Neutrophil (primary cell): ENCODE measurements around the gene RNF186.
"Not testable (repeated sequence)": the region's sequence is repeated elsewhere in the genome, so short reads cannot be mapped to it uniquely, and the experiment has no call there.

ENCODE experiments used
- H3K27ac ChIP-seq: fragments of 200-600 bp; sonication (generic); 2 replicates; pipeline ENCODE4 v1.5.1; 2016; ENCODE audit warnings: mild to moderate bottlenecking, moderate library complexity
- H3K27me3 ChIP-seq: fragments of 200-600 bp; sonication (generic); 2 replicates; pipeline ENCODE4 v1.6.0; 2016; ENCODE audit warnings: mild to moderate bottlenecking
- H3K36me3 ChIP-seq: fragments of 200-600 bp; sonication (generic); 2 replicates; pipeline ENCODE4 v1.5.1; 2017
- H3K4me1 ChIP-seq, 2 experiments: fragments of 200-600 bp in 1 of 2; sonication (generic) in 1 of 2; 1 replicate in 1 of 2; 2 replicates in 1 of 2; pipeline versions ENCODE4 v1.5.1 to v1.6.1; 2013 to 2016; ENCODE audit warnings: low read depth in 1 of 2, low read length in 1 of 2, mild to moderate bottlenecking in 1 of 2, moderate library complexity in 1 of 2; ENCODE audit not compliant: control insufficient read depth in 1 of 2, insufficient read depth in 1 of 2
- H3K4me3 ChIP-seq, 2 experiments: fragments of 200-600 bp in 1 of 2; sonication (generic) in 1 of 2; 1 replicate in 1 of 2; 2 replicates in 1 of 2; pipeline ENCODE4 v1.5.1; 2013 to 2016; ENCODE audit warnings: low read depth in 1 of 2, low read length in 1 of 2, mild to moderate bottlenecking in 1 of 2, moderate library complexity in 1 of 2
- H3K9me3 ChIP-seq: fragments of 200-600 bp; sonication (generic); 2 replicates; pipeline ENCODE4 v1.5.1; 2016
- CTCF ChIP-seq: fragments of 200-600 bp; sonication (generic); IDR thresholded peaks from 2 replicates; pipeline ENCODE4 v1.5.1; 2016; ENCODE audit warnings: antibody characterized with exemption

RNF186 gene

GRCh38 chr1:19797827-19798226, 17.3 kb downstream of the RNF186 start:
- no peak overlapping the region for H3K27ac ChIP-seq
- no peak for TF ChIP-seq CTCF

GRCh38 chr1:19794583-19794982, 20.5 kb downstream of the RNF186 start:
- TF ChIP-seq CTCF = no peak
- Histone ChIP-seq H3K4me3 (no peak overlapping the region), H3K9me3 (no peaks in the 10 kb centered on the region), H3K27ac (no peak overlapping the region), H3K27me3 (no peaks in the 10 kb centered on the region), H3K36me3 (no peaks in the 10 kb centered on the region), H3K4me1 (peaks cover 31 to 35% of the 10 kb centered on the region in 2 experiments)

More at GRCh38 chr1:19797827-19798226, 17.3 kb downstream of the RNF186 start:
- H3K4me3 ChIP-seq = no peak overlapping the region
- peaks cover 29 to 32% of the 10 kb centered on the region in 2 experiments for H3K4me1 ChIP-seq
- H3K36me3 ChIP-seq = no peaks in the 10 kb centered on the region
- H3K27me3 ChIP-seq = peaks cover 20% of the 10 kb centered on the region
- no peaks in the 10 kb centered on the region for H3K9me3 ChIP-seq

GRCh38 chr1:19793360-19794046, 21.6 kb downstream of the RNF186 start:
- H3K9me3 ChIP-seq = no peaks in the 10 kb centered on the region
- peaks cover 22 to 26% of the 10 kb centered on the region in 2 experiments for H3K4me1 ChIP-seq
- no peak for TF ChIP-seq CTCF
- H3K4me3 ChIP-seq = no peak overlapping the region
- H3K27me3 ChIP-seq = no peaks in the 10 kb centered on the region
- no peaks in the 10 kb centered on the region for H3K36me3 ChIP-seq
- H3K27ac ChIP-seq = no peak overlapping the region

GRCh38 chr1:19792237-19793002, 22.7 kb downstream of the RNF186 start:
- no peaks in the 10 kb centered on the region for H3K9me3 ChIP-seq
- no peak for TF ChIP-seq CTCF
- no peaks in the 10 kb centered on the region for H3K27me3 ChIP-seq
- peaks cover 22 to 26% of the 10 kb centered on the region in 2 experiments for H3K4me1 ChIP-seq
- no peaks in the 10 kb centered on the region for H3K36me3 ChIP-seq
- no peak overlapping the region for H3K27ac ChIP-seq
- H3K4me3 ChIP-seq = no peak overlapping the region

- H3K27me3 ChIP-seq, H3K9me3 ChIP-seq, H3K4me3 ChIP-seq, H3K36me3 ChIP-seq, H3K27ac ChIP-seq: not testable (repeated sequence)
- H3K4me1 ChIP-seq = peaks cover 22 to 26% of the 10 kb centered on the region in 2 experiments
These were observed 24.8 kb downstream of the RNF186 start for GRCh38 chr1:19790061-19790975.
